ENCODE measurements around the gene TAMALIN. TPM values are rescaled to one million over a fixed set of nuclear protein-coding genes. Genes with fewer than 3 reads are reported as not detected.
A peak's percentile ranks its signal among the peaks of the same experiment; 100 is the strongest.

The TAMALIN gene
- total RNA-seq, 2 experiments from 2014 or later: 5.7 to 6.9 TPM

- Mint-ChIP-seq H3K9me3 (no peaks in the 10 kb centered on the region), H3K27ac (peak overlapping the region; percentile 73)
Measured at GRCh38 chr12:52033446-52034140, 26.8 kb downstream of the TAMALIN start.

GRCh38 chr12:52035190-52035589 is 28.4 kb downstream of the TAMALIN start:
- ChIA-PET POLR2A (no interaction called here), CTCF (interaction anchor here (1.2 to 15.8 kb wide), 3 partner anchors 9 to 36 kb away, joined by 3 to 225 read pairs (median 12); partner anchors contain the start of gene ATG101)
- Mint-ChIP-seq H3K4me1 (peaks cover 38% of the 10 kb centered on the region), H3K36me3 (ENCODE audit: low read depth) (no peaks in the 10 kb centered on the region), H3K27ac (no peak overlapping the region), H3K9me3 (no peaks in the 10 kb centered on the region), H3K4me3 (no peak overlapping the region), H3K27me3 (peaks cover 29% of the 10 kb centered on the region)
- DNase-seq: no peak

More at GRCh38 chr12:52033446-52034140, 26.8 kb downstream of the TAMALIN start:
- Mint-ChIP-seq H3K36me3 (ENCODE audit: low read depth) (no peaks in the 10 kb centered on the region), H3K27me3 (peaks cover 29% of the 10 kb centered on the region), H3K4me3 (peak overlapping the region; percentile 58), H3K4me1 (peaks cover 36% of the 10 kb centered on the region)
- no peak for DNase-seq
- CTCF ChIA-PET: interaction anchor here (1.3 to 15.8 kb wide), 6 partner anchors 8 to 40 kb away, joined by 4 to 225 read pairs (median 18); partner anchors contain the start of gene ATG101
- POLR2A ChIA-PET: no interaction called here

GRCh38 chr12:52035926-52036325 is 29.2 kb downstream of the TAMALIN start:
- H3K27ac Mint-ChIP-seq: no peak overlapping the region
- ChIA-PET POLR2A (no interaction called here), CTCF (interaction anchor here (1.2 to 15.8 kb wide), 4 partner anchors 10 to 36 kb away, joined by 3 to 225 read pairs (median 8); partner anchors contain the start of gene ATG101)
- no peak for DNase-seq
- peak overlapping the region; percentile 46 for H3K4me3 Mint-ChIP-seq
- H3K27me3 Mint-ChIP-seq: peaks cover 29% of the 10 kb centered on the region
- H3K4me1 Mint-ChIP-seq: peaks cover 38% of the 10 kb centered on the region
- no peaks in the 10 kb centered on the region for H3K36me3 Mint-ChIP-seq (ENCODE audit: low read depth)
- no peaks in the 10 kb centered on the region for H3K9me3 Mint-ChIP-seq

GRCh38 chr12:52036587-52037171 is 29.9 kb downstream of the TAMALIN start:
- ChIA-PET CTCF (interaction anchor here (1.6 to 15.8 kb wide), 3 partner anchors 11 to 33 kb away, joined by 4 to 225 read pairs (median 12); partner anchors contain the start of gene ATG101), POLR2A (no interaction called here)
- DNase-seq: peak; percentile 80
- H3K27me3 Mint-ChIP-seq: peaks cover 29% of the 10 kb centered on the region
- H3K36me3 Mint-ChIP-seq (ENCODE audit: low read depth): no peaks in the 10 kb centered on the region
- H3K9me3 Mint-ChIP-seq: no peaks in the 10 kb centered on the region
- H3K27ac Mint-ChIP-seq: no peak overlapping the region
- H3K4me3 Mint-ChIP-seq: peak overlapping the region; percentile 46
- peaks cover 42% of the 10 kb centered on the region for H3K4me1 Mint-ChIP-seq

GRCh38 chr12:52037248-52037861 is 30.6 kb downstream of the TAMALIN start:
- Mint-ChIP-seq H3K36me3 (ENCODE audit: low read depth) (no peaks in the 10 kb centered on the region), H3K27me3 (peaks cover 29% of the 10 kb centered on the region), H3K4me3 (peak overlapping the region; percentile 34), H3K9me3 (no peaks in the 10 kb centered on the region), H3K27ac (no peak overlapping the region), H3K4me1 (peaks cover 46% of the 10 kb centered on the region)
- no peak for DNase-seq
- ChIA-PET POLR2A (no interaction called here), CTCF (interaction anchor here (1.5 to 15.8 kb wide), 4 partner anchors 12 to 32 kb away, joined by 3 to 225 read pairs (median 8); partner anchors contain the start of gene ATG101)

- Mint-ChIP-seq H3K9me3 (no peaks in the 10 kb centered on the region), H3K27ac (no peak overlapping the region), H3K4me1 (peaks cover 43% of the 10 kb centered on the region), H3K27me3 (peaks cover 25% of the 10 kb centered on the region), H3K4me3 (peak overlapping the region; percentile 34), H3K36me3 (ENCODE audit: low read depth) (no peaks in the 10 kb centered on the region)
- DNase-seq: no peak
- POLR2A ChIA-PET: interaction anchor here (0.8 kb wide), 1 partner anchor 31 kb away, joined by 3 read pairs; the partner anchor contains the start of gene ATG101
- CTCF ChIA-PET: interaction anchor here (0.8 to 15.8 kb wide), 5 partner anchors 9 to 44 kb away, joined by 3 to 225 read pairs (median 3); partner anchors contain the start of gene ATG101
Measured at GRCh38 chr12:52038447-52038846, 31.7 kb downstream of the TAMALIN start.

GRCh38 chr12:52041035-52041434 is 34.3 kb downstream of the TAMALIN start:
- Mint-ChIP-seq H3K4me3 (no peak overlapping the region), H3K9me3 (no peaks in the 10 kb centered on the region), H3K36me3 (ENCODE audit: low read depth) (no peaks in the 10 kb centered on the region), H3K27me3 (peaks cover 4% of the 10 kb centered on the region), H3K27ac (peak overlapping the region; percentile 41), H3K4me1 (peaks cover 34% of the 10 kb centered on the region)
- no peak for DNase-seq
- CTCF ChIA-PET: interaction anchor here (0.8 to 15.8 kb wide), 6 partner anchors 10 to 209 kb away, joined by 3 to 225 read pairs (median 6); partner anchors contain the start of genes NR4A1 and TAMALIN
- POLR2A ChIA-PET: no interaction called here

- H3K36me3 Mint-ChIP-seq (ENCODE audit: low read depth): no peaks in the 10 kb centered on the region
- H3K27me3 Mint-ChIP-seq: no peaks in the 10 kb centered on the region
- peak; percentile 40 for DNase-seq
- POLR2A ChIA-PET: no interaction called here
- H3K4me3 Mint-ChIP-seq: no peak overlapping the region
- no peaks in the 10 kb centered on the region for H3K9me3 Mint-ChIP-seq
- no peak overlapping the region for H3K27ac Mint-ChIP-seq
- CTCF ChIA-PET: interaction anchor here (1.1 to 15.8 kb wide), 5 partner anchors 10 to 210 kb away, joined by 3 to 225 read pairs (median 6); partner anchors contain the start of gene NR4A1
- H3K4me1 Mint-ChIP-seq: peaks cover 34% of the 10 kb centered on the region
Measured at GRCh38 chr12:52041695-52042123, 35.0 kb downstream of the TAMALIN start.

GRCh38 chr12:52042706-52043385 is 36.1 kb downstream of the TAMALIN start:
- Mint-ChIP-seq H3K27me3 (no peaks in the 10 kb centered on the region), H3K27ac (peak overlapping the region; percentile 57), H3K4me1 (peaks cover 37% of the 10 kb centered on the region), H3K9me3 (no peaks in the 10 kb centered on the region), H3K4me3 (no peak overlapping the region), H3K36me3 (ENCODE audit: low read depth) (no peaks in the 10 kb centered on the region)
- no peak for DNase-seq
- ChIA-PET CTCF (interaction anchor here (0.6 to 15.8 kb wide), 5 partner anchors 8 to 65 kb away, joined by 3 to 225 read pairs (median 4); partner anchors contain the start of gene NR4A1), POLR2A (no interaction called here)

GRCh38 chr12:52043386-52044212 is 36.9 kb downstream of the TAMALIN start:
- CTCF ChIA-PET: interaction anchor here (1.4 to 15.8 kb wide), 4 partner anchors 11 to 66 kb away, joined by 3 to 225 read pairs (median 4); no protein-coding TSS in a partner anchor
- no peaks in the 10 kb centered on the region for H3K27me3 Mint-ChIP-seq

GRCh38 chr12:52044292-52044983 is 37.7 kb downstream of the TAMALIN start:
- ChIA-PET CTCF (interaction anchor here (1.1 to 15.8 kb wide), 5 partner anchors 12 to 67 kb away, joined by 3 to 225 read pairs (median 4); partner anchors contain the start of gene ATG101), POLR2A (no interaction called here)
- no peak overlapping the region for H3K4me3 Mint-ChIP-seq
- H3K27ac Mint-ChIP-seq: no peak overlapping the region
- H3K27me3 Mint-ChIP-seq: peaks cover 4% of the 10 kb centered on the region
- peaks cover 35% of the 10 kb centered on the region for H3K4me1 Mint-ChIP-seq
- H3K9me3 Mint-ChIP-seq: no peaks in the 10 kb centered on the region
- no peaks in the 10 kb centered on the region for H3K36me3 Mint-ChIP-seq (ENCODE audit: low read depth)
- no peak for DNase-seq

More at GRCh38 chr12:52043386-52044212, 36.9 kb downstream of the TAMALIN start:
- Mint-ChIP-seq H3K27ac (no peak overlapping the region), H3K9me3 (no peaks in the 10 kb centered on the region), H3K36me3 (ENCODE audit: low read depth) (no peaks in the 10 kb centered on the region), H3K4me1 (peaks cover 33% of the 10 kb centered on the region), H3K4me3 (no peak overlapping the region)
- POLR2A ChIA-PET: no interaction called here
- DNase-seq: no peak
